ENCODE results near the gene KBTBD12. TPM values are rescaled to one million over a fixed set of nuclear protein-coding genes. Genes with fewer than 3 reads are reported as not detected.

KBTBD12 gene
- total RNA-seq, 1 experiment from 2014 or later = not detected

DNA sequence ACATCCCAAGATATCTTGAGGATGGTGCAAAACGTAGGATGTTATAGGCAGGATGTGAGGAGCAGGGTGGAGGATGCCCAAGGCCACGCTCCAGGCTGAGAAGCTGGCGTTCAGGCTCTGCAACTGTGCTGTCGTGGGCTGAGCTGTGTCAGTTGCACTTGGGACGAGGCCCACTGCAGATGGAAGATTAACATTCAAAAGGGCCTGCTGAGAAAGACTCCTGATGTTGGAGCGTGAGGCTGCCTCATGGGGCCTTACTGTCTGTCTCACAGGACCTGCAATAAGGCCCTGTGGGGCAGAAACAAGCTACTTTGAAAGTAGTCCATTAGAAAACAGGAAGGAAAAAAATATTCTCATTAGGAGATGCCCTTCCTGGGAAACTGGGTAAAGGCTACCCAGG is 76.6 kb downstream of the KBTBD12 start:
- H3K27ac ChIP-seq = no peak overlapping the region
- H3K9me3 ChIP-seq (replicated peaks) = no peaks in the 10 kb centered on the region
- DNase-seq = no peak
- H3K36me3 ChIP-seq = no peaks in the 10 kb centered on the region
- no peaks in the 10 kb centered on the region for H3K4me1 ChIP-seq
- no peaks in the 10 kb centered on the region; the same call in 1 of the 2 replicates for H3K27me3 ChIP-seq
- no peak overlapping the region for H3K4me3 ChIP-seq

DNA sequence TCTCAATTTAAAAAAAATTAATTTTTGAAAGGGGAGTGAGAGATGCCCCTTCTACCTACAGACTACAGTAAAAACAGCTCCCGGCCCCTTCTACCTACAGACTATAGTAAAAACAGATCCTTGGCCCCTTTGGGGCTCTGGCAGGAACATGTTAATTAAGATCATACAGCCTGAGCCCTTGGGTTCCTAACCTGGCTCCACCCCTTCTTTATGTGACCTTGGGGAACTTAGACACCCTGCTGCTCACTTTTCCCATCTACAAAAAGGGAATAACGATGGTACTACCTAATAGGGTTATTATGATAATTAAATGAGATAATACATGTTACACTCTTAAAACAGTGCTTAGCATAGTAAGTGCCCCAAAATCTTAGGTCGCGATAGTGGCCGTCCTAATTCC is 77.1 kb downstream of the KBTBD12 start:
- H3K27ac ChIP-seq = no peak overlapping the region
- H3K27me3 ChIP-seq = no peaks in the 10 kb centered on the region; the same call in 1 of the 2 replicates
- H3K4me1 ChIP-seq = no peaks in the 10 kb centered on the region
- no peaks in the 10 kb centered on the region for H3K9me3 ChIP-seq (replicated peaks)
- DNase-seq = no peak
- no peak overlapping the region for H3K4me3 ChIP-seq
- H3K36me3 ChIP-seq = no peaks in the 10 kb centered on the region

DNA sequence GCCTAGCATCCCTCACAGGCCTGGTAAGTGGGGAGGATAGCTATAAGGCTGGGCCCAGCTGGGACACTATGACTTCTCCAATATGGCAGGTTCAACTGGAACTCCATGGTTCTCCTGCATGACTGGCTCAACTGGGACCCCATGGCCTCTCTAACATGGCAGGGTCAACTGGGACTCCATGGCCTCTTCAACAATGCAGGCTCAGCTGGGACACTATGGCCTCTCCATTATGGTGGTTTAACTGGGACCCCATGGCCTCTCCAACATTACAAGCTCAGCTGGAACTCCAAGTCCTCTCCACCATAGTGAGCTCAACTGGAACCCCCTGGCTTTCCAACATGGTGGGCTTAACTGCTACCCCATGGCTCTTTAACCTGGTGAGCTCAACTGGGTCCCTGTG is 79.0 kb downstream of the KBTBD12 start:
- H3K27ac ChIP-seq = no peak overlapping the region

DNA sequence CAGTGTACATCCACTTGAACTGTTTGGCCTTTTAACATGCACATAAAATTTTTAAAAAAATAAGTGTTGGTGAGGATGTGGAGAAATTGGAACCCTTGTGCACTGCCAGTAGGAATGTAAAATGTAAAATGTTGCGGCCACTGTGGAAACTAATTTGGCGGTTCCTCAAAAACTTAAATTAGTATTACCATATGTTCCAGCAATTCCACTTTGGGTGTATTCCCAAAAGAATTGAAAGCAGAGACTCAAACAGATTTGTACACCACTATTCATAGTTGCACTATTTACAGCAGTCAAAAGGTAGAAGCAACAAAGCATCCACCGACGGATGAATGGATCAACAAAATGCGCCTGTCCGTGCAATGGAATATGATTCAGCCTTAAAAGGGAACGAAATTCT is 82.0 kb downstream of the KBTBD12 start:
- no peak for DNase-seq
- Histone ChIP-seq H3K9me3 (replicated peaks) (no peaks in the 10 kb centered on the region), H3K27ac (no peak overlapping the region)

More for the DNA sequence above, 79.0 kb downstream of the KBTBD12 start:
- H3K36me3 ChIP-seq = no peaks in the 10 kb centered on the region
- no peak for DNase-seq
- H3K27me3 ChIP-seq = no peaks in the 10 kb centered on the region; the same call in 1 of the 2 replicates
- no peaks in the 10 kb centered on the region for H3K9me3 ChIP-seq (replicated peaks)
- no peaks in the 10 kb centered on the region for H3K4me1 ChIP-seq
- H3K4me3 ChIP-seq = no peak overlapping the region

DNA sequence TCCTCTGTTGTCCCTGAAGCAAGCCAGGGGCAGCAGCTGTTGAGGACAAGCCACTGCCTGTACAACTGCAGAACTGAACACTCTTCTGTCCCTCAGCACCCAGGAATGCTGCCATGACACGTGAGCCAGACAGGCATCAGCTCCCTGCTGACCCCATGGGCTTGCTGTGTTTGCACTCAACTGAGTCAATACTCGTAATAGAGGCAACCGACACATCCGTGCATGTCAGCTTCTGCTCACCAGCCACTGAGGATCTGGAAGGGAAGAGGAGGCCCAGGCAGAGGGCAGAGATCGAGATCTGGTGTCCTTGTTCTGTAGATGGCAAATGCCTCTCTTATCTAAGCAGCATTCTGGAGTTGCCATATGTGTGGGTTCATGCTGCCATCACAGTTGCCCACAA is 82.9 kb downstream of the KBTBD12 start:
- no peaks in the 10 kb centered on the region for H3K27me3 ChIP-seq
- H3K36me3 ChIP-seq = no peaks in the 10 kb centered on the region
- DNase-seq = peak; percentile 11 to 36
- no peaks in the 10 kb centered on the region for H3K9me3 ChIP-seq (replicated peaks)
- no peak overlapping the region for H3K27ac ChIP-seq
- H3K4me3 ChIP-seq = no peak overlapping the region
- no peaks in the 10 kb centered on the region for H3K4me1 ChIP-seq

More for the DNA sequence above, 82.0 kb downstream of the KBTBD12 start:
- no peaks in the 10 kb centered on the region for H3K36me3 ChIP-seq
- no peaks in the 10 kb centered on the region for H3K4me1 ChIP-seq
- no peak overlapping the region for H3K4me3 ChIP-seq
- no peaks in the 10 kb centered on the region for H3K27me3 ChIP-seq

DNA sequence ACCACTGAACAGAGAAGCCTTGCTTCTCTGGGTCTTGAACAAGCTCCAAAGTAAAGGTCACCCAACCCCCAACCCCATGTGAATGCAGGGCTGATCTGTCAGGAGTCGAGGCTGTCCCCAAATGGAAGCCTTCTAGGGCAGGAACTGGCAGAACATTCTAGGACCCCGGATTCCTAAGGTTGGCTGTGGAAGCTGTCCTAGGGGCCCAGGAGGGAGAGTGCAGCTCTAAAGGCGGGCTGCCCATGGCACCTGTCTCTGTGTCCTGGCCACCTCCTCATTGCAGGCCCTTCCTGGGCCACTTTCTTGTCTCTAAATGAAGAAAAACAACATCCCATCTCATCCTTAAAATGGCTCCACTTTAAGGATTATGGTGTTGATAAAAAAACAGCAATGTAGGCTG is 83.6 kb downstream of the KBTBD12 start:
- Histone ChIP-seq H3K36me3 (no peaks in the 10 kb centered on the region), H3K4me3 (no peak overlapping the region), H3K4me1 (no peaks in the 10 kb centered on the region), H3K27ac (no peak overlapping the region), H3K27me3 (no peaks in the 10 kb centered on the region), H3K9me3 (replicated peaks) (no peaks in the 10 kb centered on the region)
- no peak for DNase-seq

DNA sequence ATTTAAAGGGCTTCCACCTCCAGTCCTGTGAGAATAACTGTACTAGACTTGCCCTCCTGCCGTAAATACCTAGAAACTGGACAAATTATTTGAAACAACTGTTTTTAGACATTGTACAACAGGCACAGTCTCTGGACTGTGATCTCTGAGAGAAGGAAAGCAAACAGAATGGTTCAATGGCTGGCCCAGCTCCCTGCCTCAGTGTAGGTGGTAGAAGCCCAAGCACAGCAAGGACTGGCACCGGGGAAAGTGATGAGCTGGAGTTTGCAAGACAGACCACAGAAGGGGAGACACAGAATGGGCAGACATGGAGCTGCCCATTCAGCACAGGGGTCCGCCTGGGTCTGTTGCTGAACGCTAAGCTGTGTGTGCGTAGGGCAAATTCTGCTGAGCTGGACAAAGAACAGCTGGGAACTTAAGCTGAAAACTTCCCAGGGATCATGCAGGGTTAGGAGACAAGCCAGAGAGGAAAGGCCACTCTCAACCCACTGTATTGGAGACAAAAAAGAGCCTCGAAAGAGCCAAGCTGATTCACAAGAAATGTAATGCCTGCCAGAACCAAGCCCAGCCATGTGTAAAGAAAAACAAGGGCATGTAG is 84.6 kb downstream of the KBTBD12 start:
- H3K9me3 ChIP-seq (replicated peaks) = no peaks in the 10 kb centered on the region
- DNase-seq = no peak
- H3K27ac ChIP-seq = no peak overlapping the region
- no peaks in the 10 kb centered on the region for H3K36me3 ChIP-seq
- H3K4me3 ChIP-seq = no peak overlapping the region
- no peaks in the 10 kb centered on the region for H3K4me1 ChIP-seq
- H3K27me3 ChIP-seq = no peaks in the 10 kb centered on the region

DNA sequence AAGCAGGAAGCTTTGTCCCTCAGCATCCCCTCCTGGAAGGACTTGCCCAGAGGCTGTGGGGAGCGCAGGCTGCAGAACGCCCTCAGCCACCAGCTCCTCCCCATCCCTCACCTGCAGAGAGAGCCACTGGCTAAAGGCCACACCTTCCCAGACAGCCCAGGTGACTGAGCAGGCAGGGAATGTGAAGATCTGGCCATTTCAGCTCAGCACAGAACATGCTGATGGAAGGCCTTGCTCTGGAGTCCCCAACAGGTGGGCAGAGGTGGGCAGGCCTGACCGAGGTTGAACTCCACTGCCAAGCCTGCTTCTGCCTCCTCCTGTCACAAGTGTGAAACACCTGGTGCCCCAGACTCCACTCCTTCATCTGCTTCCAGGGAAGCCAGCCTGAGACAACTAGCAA is 86.5 kb downstream of the KBTBD12 start:
- H3K27me3 ChIP-seq = no peaks in the 10 kb centered on the region
- H3K4me3 ChIP-seq = no peak overlapping the region
- no peak for DNase-seq
- no peaks in the 10 kb centered on the region for H3K36me3 ChIP-seq
- H3K4me1 ChIP-seq = 0 out of 2 replicates have a peak, but pooled peaks cover 3% of the 10 kb centered on the region
- H3K9me3 ChIP-seq (replicated peaks) = no peaks in the 10 kb centered on the region
- no peak overlapping the region for H3K27ac ChIP-seq

DNA sequence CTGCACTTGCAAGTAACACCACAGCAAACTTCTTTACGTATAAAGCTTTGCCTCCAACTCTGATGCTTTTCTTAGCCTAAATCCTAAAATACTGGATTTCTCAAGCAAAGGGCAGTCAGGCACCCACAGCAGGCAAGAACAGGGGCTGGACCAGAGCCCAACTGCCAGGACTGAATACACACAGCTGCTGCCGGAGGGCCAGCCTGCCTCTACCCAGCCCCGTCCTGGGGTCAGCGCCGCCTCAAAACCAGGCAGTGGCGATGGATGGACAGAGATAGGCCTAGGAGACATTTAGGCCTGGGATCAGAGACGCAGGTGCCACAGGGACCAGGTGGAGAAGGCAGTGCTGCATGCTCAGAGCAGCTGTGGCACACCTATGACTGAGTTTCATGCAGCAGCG is 89.6 kb downstream of the KBTBD12 start:
- DNase-seq = peak in 1 of 2 experiments; percentile 9
- Histone ChIP-seq H3K36me3 (no peaks in the 10 kb centered on the region), H3K4me1 (0 out of 2 replicates have a peak, but pooled peaks cover 3% of the 10 kb centered on the region), H3K27ac (no peak overlapping the region), H3K4me3 (no peak overlapping the region), H3K9me3 (replicated peaks) (no peaks in the 10 kb centered on the region), H3K27me3 (no peaks in the 10 kb centered on the region)

DNA sequence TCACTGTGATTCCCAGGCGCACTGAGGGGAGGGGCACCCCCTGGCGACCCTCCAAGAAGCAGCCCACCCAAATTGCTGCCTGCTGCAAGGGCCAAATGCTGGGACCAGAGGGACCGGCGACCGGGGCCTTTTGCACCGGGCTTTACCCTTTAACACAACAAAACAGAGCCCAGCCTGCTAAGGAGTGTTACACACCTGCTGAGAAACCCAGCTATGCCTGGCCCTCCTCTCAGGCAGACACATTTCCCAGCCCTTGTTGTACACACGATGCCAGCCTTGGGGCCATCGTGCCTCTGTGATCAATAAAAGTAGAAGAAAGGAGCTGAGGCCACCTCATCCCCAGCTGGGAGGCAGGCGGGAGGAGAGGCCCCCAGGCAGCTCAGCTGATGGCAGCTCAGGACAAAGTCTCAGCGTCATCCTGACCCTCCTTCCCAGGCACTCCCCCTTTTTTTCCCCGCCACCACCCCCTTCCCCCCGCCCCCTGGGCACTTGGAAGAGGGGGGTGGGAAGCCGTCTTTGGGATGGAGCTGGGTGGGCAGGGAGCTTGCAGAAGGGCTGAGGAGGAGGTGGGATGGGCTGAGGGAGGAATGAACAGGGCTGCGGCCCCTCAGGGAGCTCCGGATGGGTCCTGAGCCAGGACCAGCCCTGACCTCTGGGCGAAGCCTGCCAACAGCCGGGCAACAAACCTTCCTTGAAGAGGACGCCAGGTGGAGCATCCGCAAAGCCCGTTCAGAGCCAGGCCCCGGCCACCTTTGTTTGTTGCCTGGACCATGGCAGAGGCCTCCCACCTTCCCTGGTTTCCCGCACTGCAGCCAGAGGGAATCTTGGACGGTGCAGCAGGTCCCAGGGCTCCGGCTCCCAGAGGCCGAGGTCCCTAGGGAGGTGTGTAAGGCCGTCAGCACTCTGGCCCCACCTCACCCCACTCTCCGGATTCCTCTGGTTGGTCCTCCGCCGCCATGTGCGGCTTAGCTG is 91.3 kb downstream of the KBTBD12 start:
- DNase-seq = peak; percentile 34 to 37
- Histone ChIP-seq H3K36me3 (no peaks in the 10 kb centered on the region), H3K9me3 (replicated peaks) (no peaks in the 10 kb centered on the region)

DNA sequence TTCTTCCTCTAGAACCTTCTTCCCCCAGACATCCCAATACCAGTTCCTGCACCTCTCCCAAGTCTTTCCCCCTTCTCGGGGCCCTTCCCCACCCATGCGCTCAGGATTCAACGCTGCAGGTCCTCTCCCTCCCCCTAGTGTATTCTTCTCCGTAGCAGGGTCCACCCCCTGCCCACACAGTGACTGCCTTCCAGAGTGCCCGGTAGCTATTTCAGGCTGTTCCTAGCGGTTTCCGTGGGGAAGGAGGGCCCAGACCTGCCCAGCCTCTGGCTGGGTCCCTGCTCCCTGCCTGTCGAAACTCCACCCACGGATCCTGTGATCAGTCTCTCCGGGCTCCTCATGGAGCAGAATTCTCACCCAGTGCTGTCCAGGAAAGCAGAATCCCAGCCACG is 92.0 kb downstream of the KBTBD12 start:
- H3K9me3 ChIP-seq (replicated peaks) = no peaks in the 10 kb centered on the region
- H3K27me3 ChIP-seq = 0 out of 2 replicates have a peak, but pooled peaks cover 3% of the 10 kb centered on the region
- peak; percentile 56 to 67 for DNase-seq
- H3K36me3 ChIP-seq = no peaks in the 10 kb centered on the region
- H3K27ac ChIP-seq = no peak overlapping the region
- H3K4me1 ChIP-seq = 0 out of 2 replicates have a peak, but pooled peaks cover 3% of the 10 kb centered on the region
- H3K4me3 ChIP-seq = peak overlapping the region; percentile 35

More for the DNA sequence above, 91.3 kb downstream of the KBTBD12 start:
- H3K4me1 ChIP-seq = 0 out of 2 replicates have a peak, but pooled peaks cover 3% of the 10 kb centered on the region
- H3K27ac ChIP-seq = no peak overlapping the region
- H3K4me3 ChIP-seq = peak overlapping the region; percentile 35
- H3K27me3 ChIP-seq = 0 out of 2 replicates have a peak, but pooled peaks cover 2% of the 10 kb centered on the region

DNA sequence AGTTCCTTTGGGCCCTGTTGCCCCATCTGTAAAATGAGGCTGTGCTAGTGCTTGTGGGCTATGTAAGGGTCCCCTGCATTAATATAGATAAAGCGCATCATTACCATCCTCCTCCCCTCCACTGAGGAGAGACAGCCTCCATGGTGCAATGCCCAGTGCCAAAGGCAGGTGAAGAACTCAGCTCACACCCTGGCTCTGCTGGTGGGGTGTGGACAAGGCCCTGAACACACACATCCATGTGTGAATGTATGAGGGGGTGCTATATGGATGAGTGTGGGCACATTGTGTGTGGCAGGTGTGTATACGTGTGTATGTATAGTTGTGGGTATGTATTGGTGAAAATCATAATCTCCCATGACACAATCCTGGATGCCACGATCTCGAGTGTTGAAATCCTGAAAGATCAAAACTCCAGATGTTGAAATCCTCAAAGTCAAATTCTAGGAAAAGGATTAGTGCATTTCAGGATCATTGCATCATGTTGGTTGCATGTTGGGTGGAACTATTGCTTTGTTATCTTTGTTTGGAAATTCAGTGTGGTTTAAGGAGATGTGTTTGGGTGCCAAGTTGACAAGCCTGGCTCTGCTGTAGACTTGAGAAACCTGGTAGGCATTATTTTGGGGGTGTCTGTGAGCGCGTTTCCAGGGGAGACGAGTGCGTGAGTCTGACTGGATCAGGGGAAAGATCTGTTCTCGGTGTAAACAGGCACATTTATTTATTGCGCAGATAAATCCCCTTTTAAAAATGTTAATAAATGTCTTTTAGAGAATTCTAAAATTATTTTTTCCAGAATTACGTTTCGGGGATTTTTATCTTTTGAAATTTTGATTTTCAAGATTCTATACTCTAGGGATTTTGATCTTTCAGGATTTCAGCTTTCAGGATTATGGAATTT is 95.2 kb downstream of the KBTBD12 start:
- no peak overlapping the region for H3K27ac ChIP-seq
- no peaks in the 10 kb centered on the region for H3K36me3 ChIP-seq
- H3K9me3 ChIP-seq (replicated peaks) = no peaks in the 10 kb centered on the region
- no peak for DNase-seq
- H3K27me3 ChIP-seq = 0 out of 2 replicates have a peak, but pooled peaks cover 3% of the 10 kb centered on the region
- no peak overlapping the region for H3K4me3 ChIP-seq
- 0 out of 2 replicates have a peak, but pooled peaks cover 3% of the 10 kb centered on the region for H3K4me1 ChIP-seq

DNA sequence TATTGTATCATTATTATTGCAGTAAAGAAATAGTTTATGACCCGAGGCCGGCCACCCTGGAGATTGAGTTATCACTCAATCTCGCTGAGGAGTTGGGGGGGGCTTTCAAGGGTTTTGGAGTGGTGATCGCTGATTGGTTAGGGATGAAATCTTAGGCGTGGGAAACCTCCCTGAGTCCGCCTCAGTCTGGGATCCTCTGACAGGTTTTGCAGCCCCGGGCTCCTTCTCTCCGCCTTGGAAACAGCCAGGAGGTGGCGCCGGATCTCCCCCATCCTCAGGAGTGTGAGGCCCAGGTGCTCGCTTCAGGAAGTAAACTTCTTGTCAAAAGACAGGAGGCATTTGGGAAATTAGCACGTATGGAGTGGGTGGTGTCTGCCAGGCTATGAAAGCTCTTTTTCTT is 96.1 kb downstream of the KBTBD12 start:
- no peak overlapping the region for H3K4me3 ChIP-seq
- 0 out of 2 replicates have a peak, but pooled peaks cover under 1% of the 10 kb centered on the region for H3K4me1 ChIP-seq
- peak; percentile 32 to 64 for DNase-seq

DNA sequence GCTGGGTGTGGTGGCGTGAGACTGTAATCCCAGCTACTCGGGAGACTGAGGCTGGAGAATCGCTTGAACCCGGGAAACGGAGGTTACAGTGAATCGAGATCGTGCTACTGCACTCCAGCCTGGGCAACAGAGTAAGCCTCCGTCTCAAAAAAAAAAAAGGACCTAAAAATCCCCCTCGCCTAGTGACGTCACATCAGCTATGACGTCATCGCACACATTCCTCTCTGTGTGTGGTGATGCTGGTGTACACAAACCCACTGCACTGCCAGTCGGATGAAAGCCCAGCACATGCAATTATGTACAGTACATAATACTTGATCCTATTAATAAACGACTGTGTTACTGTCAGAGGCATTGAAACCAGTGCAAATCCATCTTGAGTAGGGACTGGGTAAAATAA is 97.0 kb downstream of the KBTBD12 start:
- no peaks in the 10 kb centered on the region for H3K4me1 ChIP-seq
- H3K27ac ChIP-seq = no peak overlapping the region
- H3K36me3 ChIP-seq = no peaks in the 10 kb centered on the region
- 0 out of 2 replicates have a peak, but pooled peaks cover 3% of the 10 kb centered on the region for H3K27me3 ChIP-seq
- H3K4me3 ChIP-seq = no peak overlapping the region
- H3K9me3 ChIP-seq (replicated peaks) = peaks cover 2% of the 10 kb centered on the region; the same call in 1 of the 2 replicates
- DNase-seq = no peak

More for the DNA sequence above, 96.1 kb downstream of the KBTBD12 start:
- H3K27me3 ChIP-seq = 0 out of 2 replicates have a peak, but pooled peaks cover 3% of the 10 kb centered on the region
- peaks cover 2% of the 10 kb centered on the region; the same call in 1 of the 2 replicates for H3K9me3 ChIP-seq (replicated peaks)
- no peak overlapping the region for H3K27ac ChIP-seq
- H3K36me3 ChIP-seq = no peaks in the 10 kb centered on the region
